ENCODE measurements around the gene CFAP99. TPM values are rescaled to one million over a fixed set of nuclear protein-coding genes. Genes with fewer than 3 reads are reported as not detected.

The CFAP99 gene
- total RNA-seq, 1 experiment from 2014 or later, result 0.33 TPM

GRCh38 chr4:2433609-2434350, 15.0 kb downstream of the CFAP99 start:
- DNase-seq (ENCODE audit: low read depth, low spot score) (no peak), ATAC-seq (no peak)
- CTCF ChIA-PET, result no interaction called here
- intact Hi-C loops (cut with micrococcal nuclease; ENCODE audit: unreplicated experiment) (no loop called here), in situ Hi-C loops (cut with HindIII; ENCODE audit: low pct_unique_long_range_greater_than_20kb, low sequenced_read_pairs) (no loop called here)
- H3K9me3 ChIP-seq (ENCODE audit: control insufficient read depth, insufficient read depth, low read depth, low read length), result no peaks in the 10 kb centered on the region
- TF ChIP-seq REST (IDR thresholded peaks at IDR 0.05; ENCODE audit: insufficient read depth in 1 of 2, low read depth in 2 of 2, low read length in 1 of 2), result no peak
- H3K4me1 ChIP-seq (ENCODE audit: control insufficient read depth, insufficient read depth, low read length), result no peaks in the 10 kb centered on the region; the same call in 1 of the 2 replicates
- no peaks in the 10 kb centered on the region for H3K27me3 ChIP-seq (ENCODE audit: control insufficient read depth, insufficient read depth, low read length)
- no peak overlapping the region for H3K27ac ChIP-seq (ENCODE audit: low read length)
- no TSS peak for BruUV-seq (replicated peaks)
- H3K4me3 ChIP-seq (ENCODE audit: low read depth in 2 of 2, low read length in 2 of 2), result no peak overlapping the region
- no peaks in the 10 kb centered on the region for H3K36me3 ChIP-seq (ENCODE audit: control insufficient read depth, insufficient read depth, low read length)
- POLR2A ChIA-PET, result no interaction called here

DNA sequence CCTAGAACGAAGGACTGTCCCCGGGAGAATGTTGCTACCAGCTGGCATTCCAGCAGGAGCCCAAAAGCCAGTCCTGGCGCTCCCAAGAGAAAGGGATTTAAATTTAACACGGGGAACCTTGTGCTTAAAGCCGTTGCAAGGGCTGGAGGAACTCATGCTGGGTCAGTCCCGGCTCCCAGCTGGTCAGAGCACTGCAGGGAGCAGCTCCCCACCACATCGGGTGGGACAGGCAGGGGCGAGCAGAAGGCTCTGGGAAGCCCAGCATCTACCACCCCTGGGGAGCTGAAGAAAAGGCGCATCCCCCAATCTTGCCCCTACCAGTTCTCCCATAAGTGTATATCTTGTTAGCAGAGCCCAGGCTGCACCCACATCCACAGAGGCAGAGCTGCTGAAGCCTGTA, 15.7 kb downstream of the CFAP99 start:
- DNase-seq (ENCODE audit: low read depth, low spot score) (no peak), ATAC-seq (peak; percentile 44; the same call in 1 of the 2 replicates)
- ChIA-PET POLR2A (no interaction called here), CTCF (no interaction called here)
- no peak overlapping the region for H3K27ac ChIP-seq (ENCODE audit: low read length)
- TF ChIP-seq CTCF (IDR thresholded peaks at IDR 0.05) (no peak), TCF7L2 (IDR thresholded peaks at IDR 0.05; ENCODE audit: low read depth, low read length) (no peak)
- BruUV-seq (replicated peaks), result no TSS peak
- no peaks in the 10 kb centered on the region for H3K36me3 ChIP-seq (ENCODE audit: control insufficient read depth, insufficient read depth, low read length)
- intact Hi-C loops (cut with micrococcal nuclease; ENCODE audit: unreplicated experiment) (no loop called here), in situ Hi-C loops (cut with HindIII; ENCODE audit: low pct_unique_long_range_greater_than_20kb, low sequenced_read_pairs) (no loop called here)
- H3K4me1 ChIP-seq (ENCODE audit: control insufficient read depth, insufficient read depth, low read length), result no peaks in the 10 kb centered on the region; the same call in 1 of the 2 replicates
- no peaks in the 10 kb centered on the region for H3K27me3 ChIP-seq (ENCODE audit: control insufficient read depth, insufficient read depth, low read length)
- no peaks in the 10 kb centered on the region for H3K9me3 ChIP-seq (ENCODE audit: control insufficient read depth, insufficient read depth, low read depth, low read length)
- H3K4me3 ChIP-seq (ENCODE audit: low read depth in 2 of 2, low read length in 2 of 2), result no peak overlapping the region

DNA sequence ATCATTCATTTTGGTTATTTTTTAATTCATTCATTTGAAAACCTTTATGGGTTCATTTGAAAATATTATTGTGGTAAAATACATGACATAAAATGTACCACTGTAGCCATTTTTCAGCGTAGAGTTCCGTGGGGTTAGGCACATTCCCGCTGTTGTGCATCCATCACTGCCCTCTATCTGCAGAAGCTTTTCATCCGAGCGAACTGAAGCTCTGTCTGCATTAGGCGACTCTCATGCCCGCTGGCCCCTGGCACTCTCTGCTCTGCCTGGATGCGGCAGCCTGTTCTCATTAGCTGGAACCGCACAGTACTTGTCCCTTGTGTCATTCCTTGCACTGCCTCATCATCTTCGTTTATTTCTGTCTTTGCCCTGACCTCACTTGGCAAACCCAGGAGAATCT, 17.5 kb downstream of the CFAP99 start:
- ATAC-seq, result peak; percentile 87
- no peaks in the 10 kb centered on the region for H3K27me3 ChIP-seq (ENCODE audit: control insufficient read depth, insufficient read depth, low read length)
- no peak for DNase-seq (ENCODE audit: low read depth, low spot score)
- H3K27ac ChIP-seq (ENCODE audit: low read length), result no peak overlapping the region
- no peaks in the 10 kb centered on the region for H3K36me3 ChIP-seq (ENCODE audit: control insufficient read depth, insufficient read depth, low read length)
- BruUV-seq (replicated peaks), result no TSS peak
- in situ Hi-C loops (cut with HindIII; ENCODE audit: low pct_unique_long_range_greater_than_20kb, low sequenced_read_pairs) (no loop called here), intact Hi-C loops (cut with micrococcal nuclease; ENCODE audit: unreplicated experiment) (no loop called here)
- peak; percentile 65; the same call in 1 of the 2 replicates for TF ChIP-seq CTCF (IDR thresholded peaks at IDR 0.05)
- no peak for TF ChIP-seq SIN3A (IDR thresholded peaks at IDR 0.05; ENCODE audit: borderline replicate concordance, insufficient read depth, low read depth, low read length)
- H3K4me3 ChIP-seq (ENCODE audit: low read depth in 2 of 2, low read length in 2 of 2), result no peak overlapping the region
- no peaks in the 10 kb centered on the region for H3K9me3 ChIP-seq (ENCODE audit: control insufficient read depth, insufficient read depth, low read depth, low read length)
- H3K4me1 ChIP-seq (ENCODE audit: control insufficient read depth, insufficient read depth, low read length), result no peaks in the 10 kb centered on the region; the same call in 1 of the 2 replicates
- POLR2A ChIA-PET, result no interaction called here
- CTCF ChIA-PET, result no interaction called here

All from Panc1 (cell line).